Vein endothelial cell (primary cell): ENCODE results near the gene ACSM6. TPM values are rescaled to one million over a fixed set of nuclear protein-coding genes. Genes with fewer than 3 reads are reported as not detected.

Experiments used
- small RNA-seq: library from RNA; depleted of rRNA; stranded (forward); fragments of <200 nt; gene quantifications from one replicate; pipeline ENCODE3, GENCODE V24; 2012
- total RNA-seq: library from RNA; depleted of rRNA; stranded (reverse); fragments of >200 nt; gene quantifications from 2 replicates; pipeline ENCODE4 v1.2.3, GENCODE V29; 2012

The ACSM6 gene
- not detected in 2 replicates for total RNA-seq

DNA sequence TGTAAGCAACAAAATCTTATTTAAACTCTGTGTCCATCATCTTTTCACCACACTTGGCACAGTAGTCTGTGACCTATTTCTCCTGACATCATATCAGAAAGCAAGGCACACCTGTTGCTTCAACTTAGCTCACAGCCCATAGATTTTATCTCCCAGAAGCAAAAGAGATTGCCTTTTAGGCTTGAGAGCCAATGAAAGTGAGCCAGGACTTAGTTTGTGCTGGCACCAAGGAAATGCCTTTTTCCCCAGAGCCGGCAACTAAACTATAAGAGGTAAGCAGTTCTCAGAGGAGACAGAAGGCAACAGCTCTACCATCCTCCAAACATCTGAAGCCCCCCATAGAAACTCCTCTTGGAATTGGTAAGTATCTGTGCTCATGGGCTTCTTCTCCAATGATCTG, at the start of gene ACSM6:
Gene ACSM6, plus strand, starts transcription at position 295 of the 400 bp plus-strand sequence. CDS start 248 bp downstream, outside the sequence.

Small RNA genes lying within 50 kb of the gene (small RNA-seq; reads per million reads assigned to genes)
- not detected for gene AL157834.3

Other genes with a start within 250 kb of the ACSM6 start
- gene CYP2C8, start 124.7 kb upstream of the ACSM6 start, total RNA-seq, result 0.33 TPM in 1 of 2 replicates, not detected in the other
- gene PDLIM1, start 96.8 kb downstream of the ACSM6 start, total RNA-seq, result 63.7 and 109 TPM in 2 replicates